GM06990 (cell line): Measurements from ENCODE around the gene MAPK12.

Source experiments
- DNase-seq: peaks from one replicate; pipeline ENCODE4 v3.0.0-alpha.2; 2011; ENCODE audit not compliant: insufficient read length; ENCODE audit errors: extremely low read depth
- H3K27me3 ChIP-seq: replicated peaks from 2 replicates; pipeline ENCODE4 v1.6.0; 2011; ENCODE audit warnings: low read length; ENCODE audit not compliant: control insufficient read depth, insufficient read depth
- H3K36me3 ChIP-seq: 2 replicates; pipeline ENCODE4 v1.5.1; 2011; ENCODE audit warnings: low read length; ENCODE audit not compliant: control insufficient read depth, insufficient read depth
- H3K4me3 ChIP-seq: replicated peaks from 2 replicates; pipeline ENCODE4 v1.5.1; 2011; ENCODE audit warnings: low read depth, mild to moderate bottlenecking, control low read depth, low read length
- TF ChIP-seq, protein P1 (sequence below): IDR thresholded peaks from 2 replicates; pipeline ENCODE4 v1.5.1; 2011; ENCODE audit warnings: low read length, control low read depth, mild to moderate bottlenecking, inconsistent platforms; ENCODE audit not compliant: insufficient read depth, poor library complexity, severe bottlenecking

The MAPK12 gene

DNA sequence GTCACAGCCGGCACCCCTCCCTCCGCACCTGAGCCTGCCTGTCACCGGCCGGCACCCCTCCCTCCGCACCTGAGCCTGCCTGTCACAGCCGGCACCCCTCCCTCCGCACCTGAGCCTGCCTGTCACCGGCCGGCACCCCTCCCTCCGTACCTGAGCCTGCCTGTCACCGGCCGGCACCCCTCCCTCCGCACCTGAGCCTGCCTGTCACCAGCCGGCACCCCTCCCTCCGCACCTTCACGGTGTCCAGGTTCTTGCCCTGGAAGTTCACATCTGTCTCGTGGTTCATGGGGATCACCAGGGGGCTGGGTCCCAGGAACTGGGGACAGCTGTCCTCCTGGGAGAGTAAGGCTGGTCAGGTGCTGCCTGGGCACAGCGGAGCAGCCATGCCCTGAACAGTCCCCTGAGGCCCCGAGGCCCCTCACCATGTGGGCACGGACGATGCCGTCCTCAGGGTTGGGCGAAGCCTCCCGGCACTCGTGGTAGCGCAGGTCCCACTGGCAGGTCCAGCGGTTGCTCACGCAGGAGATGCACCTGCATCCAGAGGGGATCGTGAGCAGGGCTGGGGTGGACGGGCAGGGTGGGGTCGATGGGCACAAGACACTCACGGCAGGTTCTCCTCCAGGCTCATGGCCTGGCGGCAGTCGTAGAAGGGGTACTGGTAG lies 24.2 kb upstream of the MAPK12 start:
- DNase-seq = no peak
- Histone ChIP-seq H3K27me3 (no peaks in the 10 kb centered on the region), H3K36me3 (peaks cover 68% of the 10 kb centered on the region), H3K4me3 (no peak overlapping the region)
- TF ChIP-seq, protein P1, sequence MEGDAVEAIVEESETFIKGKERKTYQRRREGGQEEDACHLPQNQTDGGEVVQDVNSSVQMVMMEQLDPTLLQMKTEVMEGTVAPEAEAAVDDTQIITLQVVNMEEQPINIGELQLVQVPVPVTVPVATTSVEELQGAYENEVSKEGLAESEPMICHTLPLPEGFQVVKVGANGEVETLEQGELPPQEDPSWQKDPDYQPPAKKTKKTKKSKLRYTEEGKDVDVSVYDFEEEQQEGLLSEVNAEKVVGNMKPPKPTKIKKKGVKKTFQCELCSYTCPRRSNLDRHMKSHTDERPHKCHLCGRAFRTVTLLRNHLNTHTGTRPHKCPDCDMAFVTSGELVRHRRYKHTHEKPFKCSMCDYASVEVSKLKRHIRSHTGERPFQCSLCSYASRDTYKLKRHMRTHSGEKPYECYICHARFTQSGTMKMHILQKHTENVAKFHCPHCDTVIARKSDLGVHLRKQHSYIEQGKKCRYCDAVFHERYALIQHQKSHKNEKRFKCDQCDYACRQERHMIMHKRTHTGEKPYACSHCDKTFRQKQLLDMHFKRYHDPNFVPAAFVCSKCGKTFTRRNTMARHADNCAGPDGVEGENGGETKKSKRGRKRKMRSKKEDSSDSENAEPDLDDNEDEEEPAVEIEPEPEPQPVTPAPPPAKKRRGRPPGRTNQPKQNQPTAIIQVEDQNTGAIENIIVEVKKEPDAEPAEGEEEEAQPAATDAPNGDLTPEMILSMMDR = no peak

DNA sequence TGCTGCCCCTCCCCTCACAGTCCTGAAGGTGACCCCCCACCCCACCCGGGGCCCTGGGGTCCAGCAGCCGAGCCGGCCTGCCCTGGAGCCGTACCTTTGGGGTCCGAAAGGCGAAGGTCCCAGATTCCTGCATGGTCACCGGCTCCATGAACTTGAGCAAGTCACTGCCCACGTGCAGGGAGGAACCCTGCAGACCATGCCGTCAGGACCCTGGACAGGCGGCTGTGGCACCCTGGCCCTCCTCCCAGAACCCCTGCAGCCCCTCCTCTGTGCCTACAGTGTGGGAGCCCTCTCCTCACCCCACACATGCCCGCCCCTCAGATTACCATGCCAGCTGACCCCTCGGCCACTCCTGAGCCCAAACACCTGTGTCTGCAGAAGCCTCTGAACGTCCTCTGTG lies 23.0 kb upstream of the MAPK12 start:
- Histone ChIP-seq H3K27me3 (no peaks in the 10 kb centered on the region), H3K4me3 (no peak overlapping the region), H3K36me3 (peaks cover 64% of the 10 kb centered on the region)
- DNase-seq = no peak
- TF ChIP-seq, protein P1 = no peak

GRCh38 chr22:50283821-50284220 lies 22.3 kb upstream of the MAPK12 start:
- TF ChIP-seq, protein P1 = no peak
- peaks cover 60% of the 10 kb centered on the region for H3K36me3 ChIP-seq
- no peak for DNase-seq

GRCh38 chr22:50282361-50283155 lies 21.1 kb upstream of the MAPK12 start:
- H3K27me3 ChIP-seq = no peaks in the 10 kb centered on the region
- H3K36me3 ChIP-seq = peaks cover 61% of the 10 kb centered on the region
- TF ChIP-seq, protein P1 = no peak
- H3K4me3 ChIP-seq = no peak overlapping the region
- DNase-seq = no peak

More at GRCh38 chr22:50283821-50284220, 22.3 kb upstream of the MAPK12 start:
- no peaks in the 10 kb centered on the region for H3K27me3 ChIP-seq
- no peak overlapping the region for H3K4me3 ChIP-seq

DNA sequence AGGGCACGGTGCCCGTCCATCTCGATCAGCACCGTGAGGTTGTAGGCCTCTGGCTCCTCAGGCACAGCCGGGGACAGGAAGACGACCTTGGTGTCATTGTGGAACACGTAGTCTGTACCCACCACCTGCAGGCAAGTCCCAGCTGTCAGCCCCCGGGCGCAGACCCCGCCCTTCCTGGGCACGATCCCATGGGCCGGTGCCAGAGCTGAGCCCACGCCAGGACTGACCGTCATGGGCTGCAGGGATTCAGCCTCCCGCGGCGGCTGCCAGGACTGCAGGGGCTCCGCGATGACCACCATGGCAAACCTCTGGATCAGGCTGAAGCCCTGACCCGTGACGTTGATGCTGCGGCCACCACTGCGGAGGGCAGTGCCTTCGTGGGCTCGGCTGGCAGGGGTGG lies 20.5 kb upstream of the MAPK12 start:
- no peaks in the 10 kb centered on the region for H3K27me3 ChIP-seq
- TF ChIP-seq, protein P1 = no peak
- peaks cover 58% of the 10 kb centered on the region for H3K36me3 ChIP-seq
- DNase-seq = no peak
- no peak overlapping the region for H3K4me3 ChIP-seq
